Subcutaneous adipose tissue (tissue), 4 donors: ENCODE measurements around the gene GOLGA6L2. TPM values are rescaled to one million over a fixed set of nuclear protein-coding genes. Genes with fewer than 3 reads are reported as not detected.

Source experiments
- total RNA-seq, 4 donors: library from RNA; depleted of rRNA; stranded (reverse); fragments of >200 nt; gene quantifications; one replicate each; pipeline ENCODE4 v1.1.0, GENCODE V29; 2016
- TF ChIP-seq, protein P1 (sequence below): fragments of 450-650 bp; IDR thresholded peaks from one replicate; pipeline ENCODE4 v1.5.1; 2016; ENCODE audit warnings: low read depth, mild to moderate bottlenecking, control low read depth, antibody characterized with exemption, moderate library complexity

GOLGA6L2 gene
- total RNA-seq, 4 donors from 2014 or later, result not detected

DNA sequence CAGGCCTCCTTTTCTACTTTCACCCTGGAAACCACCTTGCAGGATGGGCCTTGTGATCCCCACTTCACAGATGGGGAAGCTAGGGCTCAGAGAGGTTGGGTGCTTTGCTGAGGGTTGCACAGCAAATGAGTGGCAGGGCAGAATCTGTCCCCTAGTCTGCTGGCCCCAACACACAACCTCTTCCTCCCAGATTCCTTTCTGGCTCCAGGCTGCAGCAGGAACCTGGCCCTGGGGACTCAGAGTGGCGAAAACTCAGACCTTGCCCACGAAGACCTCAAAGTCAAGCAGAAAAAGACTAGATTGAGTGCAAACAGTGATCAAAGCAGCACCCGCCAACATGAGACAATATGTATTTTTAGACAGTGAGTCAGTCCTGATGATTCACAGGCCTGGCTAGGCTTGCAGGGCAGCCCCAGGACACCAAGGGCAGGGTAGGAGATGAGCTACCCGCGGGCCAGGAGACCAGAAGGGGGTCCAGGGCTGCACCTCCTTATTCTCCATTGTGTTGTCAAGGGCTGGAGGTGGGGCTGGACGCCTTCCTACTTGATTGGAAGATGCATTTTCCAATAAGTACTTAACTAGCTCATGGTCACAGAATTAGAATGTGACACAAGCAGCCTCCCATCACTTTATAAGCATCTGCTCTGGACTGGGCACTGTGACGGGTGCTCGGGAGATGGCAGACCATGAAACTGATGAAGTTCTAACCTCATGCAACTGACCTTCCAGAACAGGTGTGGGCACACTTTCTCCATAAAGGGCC, 23.9 kb downstream of the GOLGA6L2 start:
- TF ChIP-seq, protein P1, sequence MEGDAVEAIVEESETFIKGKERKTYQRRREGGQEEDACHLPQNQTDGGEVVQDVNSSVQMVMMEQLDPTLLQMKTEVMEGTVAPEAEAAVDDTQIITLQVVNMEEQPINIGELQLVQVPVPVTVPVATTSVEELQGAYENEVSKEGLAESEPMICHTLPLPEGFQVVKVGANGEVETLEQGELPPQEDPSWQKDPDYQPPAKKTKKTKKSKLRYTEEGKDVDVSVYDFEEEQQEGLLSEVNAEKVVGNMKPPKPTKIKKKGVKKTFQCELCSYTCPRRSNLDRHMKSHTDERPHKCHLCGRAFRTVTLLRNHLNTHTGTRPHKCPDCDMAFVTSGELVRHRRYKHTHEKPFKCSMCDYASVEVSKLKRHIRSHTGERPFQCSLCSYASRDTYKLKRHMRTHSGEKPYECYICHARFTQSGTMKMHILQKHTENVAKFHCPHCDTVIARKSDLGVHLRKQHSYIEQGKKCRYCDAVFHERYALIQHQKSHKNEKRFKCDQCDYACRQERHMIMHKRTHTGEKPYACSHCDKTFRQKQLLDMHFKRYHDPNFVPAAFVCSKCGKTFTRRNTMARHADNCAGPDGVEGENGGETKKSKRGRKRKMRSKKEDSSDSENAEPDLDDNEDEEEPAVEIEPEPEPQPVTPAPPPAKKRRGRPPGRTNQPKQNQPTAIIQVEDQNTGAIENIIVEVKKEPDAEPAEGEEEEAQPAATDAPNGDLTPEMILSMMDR, result no peak

DNA sequence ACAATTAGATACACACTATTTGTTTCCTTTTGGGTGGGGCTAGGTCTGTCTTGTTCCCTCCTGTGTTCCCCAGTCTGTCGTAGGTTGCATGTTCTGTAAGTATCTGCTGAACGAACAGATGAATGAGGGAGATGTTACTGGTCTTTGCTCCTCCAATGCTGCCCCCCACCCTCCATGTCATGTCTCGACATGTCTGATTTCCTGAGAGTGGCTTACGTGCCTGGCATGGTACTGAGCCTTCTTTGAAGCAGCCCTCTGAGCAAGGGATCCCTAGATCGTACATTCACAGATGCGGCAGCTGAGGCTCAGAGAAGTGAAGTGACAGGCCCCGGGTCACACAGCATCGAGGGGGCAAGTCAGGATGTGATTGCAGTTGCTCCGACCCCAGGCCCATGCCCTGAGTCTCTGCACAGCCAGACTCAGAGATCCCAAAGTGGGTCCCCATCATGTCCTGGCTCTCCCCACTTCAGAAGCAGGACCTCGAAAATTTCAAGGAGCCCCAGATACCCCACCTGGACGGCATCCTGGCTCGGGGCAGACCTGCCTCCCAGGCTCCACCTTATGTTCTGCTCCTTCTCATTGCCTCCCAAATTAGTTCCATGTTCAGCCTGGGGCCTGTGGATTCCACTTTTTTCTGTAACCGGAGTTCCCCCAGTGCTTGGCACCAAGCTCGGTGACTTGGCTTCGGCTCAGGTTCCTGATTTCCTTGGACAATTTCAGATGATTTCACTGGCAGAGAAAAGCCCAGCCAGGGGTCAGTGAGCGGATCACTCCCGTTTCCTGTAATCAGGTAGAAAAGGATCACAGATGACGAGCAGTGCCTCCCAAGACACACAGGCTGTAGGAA, 24.7 kb downstream of the GOLGA6L2 start:
- TF ChIP-seq, protein P1, result no peak

DNA sequence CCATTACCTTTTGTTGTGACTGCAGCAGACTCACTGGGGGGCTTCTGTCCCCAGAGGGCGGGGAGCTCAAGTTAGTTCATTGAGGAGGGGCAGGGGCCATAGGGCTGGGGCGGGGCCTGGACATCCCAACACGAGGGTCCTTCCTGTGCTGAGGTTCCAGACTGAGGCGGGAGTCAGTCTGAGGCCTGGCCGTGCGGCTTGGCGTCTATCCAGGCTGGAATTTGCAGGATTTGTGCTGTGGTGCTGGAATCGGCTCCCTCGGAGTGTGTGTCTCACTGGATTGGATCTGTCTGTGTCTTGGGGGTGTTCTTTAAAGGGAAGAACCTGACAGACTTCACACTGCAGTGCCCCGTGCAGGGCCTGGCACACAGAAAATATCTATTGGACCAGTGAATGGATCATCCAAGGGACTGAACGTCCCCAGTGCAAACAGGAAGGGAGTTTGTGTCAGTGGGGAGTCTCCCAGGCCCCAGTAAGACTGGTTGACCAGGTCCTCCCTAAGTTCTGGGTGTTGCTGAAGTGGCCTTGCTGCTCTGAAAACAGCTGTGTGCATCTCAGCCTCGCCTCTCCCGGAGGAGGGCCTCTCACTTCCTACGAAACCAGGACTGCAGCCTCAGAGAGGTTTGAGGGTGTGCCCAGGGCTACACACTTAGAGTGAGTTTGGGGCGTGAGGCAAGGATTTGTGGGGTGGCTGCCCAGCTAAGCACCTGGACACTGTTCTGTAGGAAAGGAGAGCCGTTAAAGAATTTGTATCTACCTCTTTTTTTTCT, 26.1 kb downstream of the GOLGA6L2 start:
- TF ChIP-seq, protein P1, result no peak

DNA sequence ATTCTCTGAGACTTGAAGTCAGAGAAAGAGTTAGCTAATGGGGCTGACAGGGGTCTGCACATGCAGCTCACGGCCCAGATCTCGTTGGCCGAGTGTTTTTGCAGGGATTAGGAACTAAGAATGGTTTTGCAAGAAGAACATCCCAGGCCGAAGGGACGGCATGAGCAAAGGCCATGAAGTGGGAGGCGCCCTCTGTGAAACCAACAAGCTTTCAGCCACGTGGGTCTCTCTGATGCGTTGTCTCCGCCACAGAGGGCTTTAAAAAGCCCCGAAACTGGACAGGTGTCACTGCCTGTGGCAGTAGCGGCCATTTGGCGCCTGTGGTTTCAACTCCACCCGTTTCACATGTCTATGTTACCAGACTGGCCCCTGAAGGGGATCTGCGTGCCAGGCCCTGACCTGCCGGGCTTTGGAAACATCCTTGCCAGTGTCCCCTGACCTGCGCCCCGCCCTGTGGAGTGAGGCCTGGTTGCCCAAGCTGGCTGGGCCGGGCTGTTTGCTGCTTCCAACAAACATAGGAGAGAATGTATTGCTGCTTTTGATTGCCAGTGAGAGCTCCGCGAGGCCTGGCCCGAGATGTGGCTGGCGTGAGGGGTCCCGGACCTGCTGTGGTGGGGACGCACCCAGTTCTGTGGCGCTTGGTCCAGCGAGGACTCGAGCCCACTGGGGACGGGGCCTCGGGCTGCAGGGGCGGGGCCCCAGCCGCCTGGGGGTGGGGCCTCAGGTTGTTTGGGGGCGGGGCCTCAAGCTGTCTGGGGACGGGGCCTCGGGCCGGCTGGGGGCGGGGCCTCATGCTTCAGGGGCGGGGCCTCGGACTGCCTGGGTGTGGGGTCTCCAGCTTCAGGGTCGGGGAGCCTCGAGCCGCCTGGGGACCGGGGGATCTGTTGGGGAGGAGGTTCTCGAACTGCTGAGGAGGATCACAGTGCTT, 30.4 kb downstream of the GOLGA6L2 start:
- TF ChIP-seq, protein P1, result no peak

DNA sequence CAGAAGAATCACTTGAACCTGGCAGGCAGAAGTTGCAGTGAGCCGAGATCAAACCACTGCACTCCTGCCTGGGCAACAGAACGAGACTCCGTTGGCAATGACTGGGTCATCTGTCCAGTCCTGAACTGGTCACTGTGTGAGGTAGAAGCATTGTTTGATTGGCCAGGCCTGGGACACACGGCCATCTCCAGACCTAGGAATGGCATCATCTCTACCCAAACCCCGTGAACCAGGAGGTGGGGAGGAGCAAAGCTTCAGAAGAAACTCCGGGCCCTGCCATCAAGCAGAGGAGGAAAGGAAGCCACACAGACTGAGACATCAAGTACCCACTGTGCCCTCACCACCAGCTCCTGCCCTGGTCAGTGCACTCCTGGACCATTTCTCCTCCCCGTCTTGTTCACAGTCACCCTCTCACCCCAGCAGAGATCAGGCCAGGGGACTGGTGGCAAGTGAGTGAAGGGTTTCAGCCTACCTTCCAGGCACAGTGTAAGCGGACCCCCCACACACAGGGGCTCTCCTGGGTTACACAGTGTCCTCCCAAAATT, 31.6 kb downstream of the GOLGA6L2 start:
- TF ChIP-seq, protein P1, result no peak

DNA sequence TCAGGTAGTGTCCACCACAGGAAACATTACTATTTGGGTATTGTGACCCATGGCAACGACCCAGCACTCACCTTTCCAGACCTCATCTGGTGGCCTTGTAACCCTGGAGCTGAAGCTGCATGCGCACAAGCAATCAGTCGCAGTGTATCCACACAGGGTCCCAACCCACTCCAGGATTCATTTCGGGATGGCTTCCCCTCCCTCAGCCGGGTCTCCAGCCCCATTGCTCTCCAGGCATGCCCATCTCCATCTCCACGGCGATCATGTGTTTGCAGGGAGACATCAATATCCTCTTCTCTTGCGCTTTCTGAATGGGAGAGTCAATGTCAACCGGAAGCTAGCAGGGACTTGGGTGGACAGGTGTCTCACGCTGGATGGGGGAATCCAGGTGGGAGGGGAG, 35.2 kb downstream of the GOLGA6L2 start:
- TF ChIP-seq, protein P1, result no peak
